Anterior cingulate cortex (tissue), 58 donors: ENCODE measurements around the gene ACSM6.
"Not testable (repeated sequence)": the region's sequence is repeated elsewhere in the genome, so short reads cannot be mapped to it uniquely, and the experiment has no call there.

ENCODE experiments used
- DNase-seq, 58 donors: peaks; one replicate each; lab custom pipeline; 2025; lab: John Stamatoyannopoulos, UW

ACSM6 gene

GRCh38 chr10:95193944-95194343 lies at the start of gene ACSM6:
ACSM6 (plus strand) TSS chr10:95194238; CDS start chr10:95194486, 248 bp downstream.
- DNase-seq = no peak

- DNase-seq = no peak
Observed at GRCh38 chr10:95168694-95169093, 25.3 kb upstream of the ACSM6 start.

- DNase-seq = no peak
Observed at GRCh38 chr10:95169522-95169921, 24.5 kb upstream of the ACSM6 start.

- DNase-seq = no peak
Observed at GRCh38 chr10:95170790-95171189, 23.2 kb upstream of the ACSM6 start.

- no peak for DNase-seq
Observed at GRCh38 chr10:95171336-95171735, 22.7 kb upstream of the ACSM6 start.

- no peak for DNase-seq
Observed at GRCh38 chr10:95172851-95173250, 21.2 kb upstream of the ACSM6 start.

- DNase-seq = no peak
Observed at GRCh38 chr10:95176101-95176500, 17.9 kb upstream of the ACSM6 start.

GRCh38 chr10:95177429-95177828 lies 16.6 kb upstream of the ACSM6 start:
- DNase-seq = no peak

GRCh38 chr10:95178266-95178665 lies 15.8 kb upstream of the ACSM6 start:
- DNase-seq = no peak

GRCh38 chr10:95178797-95179196 lies 15.2 kb upstream of the ACSM6 start:
- no peak for DNase-seq

GRCh38 chr10:95181726-95182125 lies 12.3 kb upstream of the ACSM6 start:
- DNase-seq = no peak

GRCh38 chr10:95183271-95184230 lies 10.5 kb upstream of the ACSM6 start:
- peak in 56 of 58 donors; percentile 10 to 82 (median 55) for DNase-seq

- DNase-seq = no peak
Observed at GRCh38 chr10:95187617-95188016, 6.4 kb upstream of the ACSM6 start.

GRCh38 chr10:95188593-95188992 lies 5.4 kb upstream of the ACSM6 start:
- DNase-seq = no peak

GRCh38 chr10:95196046-95196445 lies 2.0 kb downstream of the ACSM6 start:
- DNase-seq = peak in 44 of 58 donors; percentile 1 to 68 (median 18)

GRCh38 chr10:95201736-95202135 lies 7.7 kb downstream of the ACSM6 start:
- no peak for DNase-seq

- DNase-seq = not testable (repeated sequence)
Observed at GRCh38 chr10:95202865-95203264, 8.8 kb downstream of the ACSM6 start.

- no peak for DNase-seq
Observed at GRCh38 chr10:95208702-95209391, 14.8 kb downstream of the ACSM6 start.

GRCh38 chr10:95209509-95210127 lies 15.6 kb downstream of the ACSM6 start:
- DNase-seq = no peak

GRCh38 chr10:95211606-95212279 lies 17.7 kb downstream of the ACSM6 start:
- DNase-seq = no peak

GRCh38 chr10:95214369-95214768 lies 20.3 kb downstream of the ACSM6 start:
- DNase-seq = no peak
